CD4-positive, alpha-beta T cell treated with Interleukin-15 for 4 hours (primary cell): ENCODE results near the gene GRIPAP1.

ENCODE experiments used
- DNase-seq: peaks from one replicate; pipeline ENCODE4 v3.0.0-alpha.2; 2020; ENCODE audit warnings: low spot score

The GRIPAP1 gene

GRCh38 chrX:48958635-48959094 lies 43.4 kb downstream of the GRIPAP1 start:
- no peak for DNase-seq

- peak; percentile 95 for DNase-seq
Observed at GRCh38 chrX:48957827-48958634, 44.0 kb downstream of the GRIPAP1 start.

GRCh38 chrX:48957477-48957826 lies 44.6 kb downstream of the GRIPAP1 start, which contains the start of gene OTUD5:
OTUD5 (minus strand) TSS chrX:48957607; CDS start chrX:48957570, 37 bp downstream.
- peak; percentile 80 for DNase-seq

- peak; percentile 31 for DNase-seq
Observed at GRCh38 chrX:48956728-48957414, 45.2 kb downstream of the GRIPAP1 start.

- DNase-seq = no peak
Observed at GRCh38 chrX:48948589-48948988, 53.5 kb downstream of the GRIPAP1 start.

GRCh38 chrX:48945517-48946348 lies 56.3 kb downstream of the GRIPAP1 start:
- peak; percentile 51 for DNase-seq

- DNase-seq = no peak
Observed at GRCh38 chrX:48942895-48943294, 59.2 kb downstream of the GRIPAP1 start.

GRCh38 chrX:48940404-48940955 lies 61.6 kb downstream of the GRIPAP1 start:
- no peak for DNase-seq

GRCh38 chrX:48939524-48940228 lies 62.4 kb downstream of the GRIPAP1 start:
- DNase-seq = peak; percentile 39

GRCh38 chrX:48938721-48939425 lies 63.2 kb downstream of the GRIPAP1 start:
- peak; percentile 78 for DNase-seq

- peak; percentile 90 for DNase-seq
Observed at GRCh38 chrX:48937054-48937907, 64.8 kb downstream of the GRIPAP1 start.

- DNase-seq = no peak
Observed at GRCh38 chrX:48936429-48937053, 65.5 kb downstream of the GRIPAP1 start.

GRCh38 chrX:48935301-48935670 lies 66.8 kb downstream of the GRIPAP1 start:
- DNase-seq = no peak

GRCh38 chrX:48934581-48935300 lies 67.3 kb downstream of the GRIPAP1 start:
- peak; percentile 61 for DNase-seq

GRCh38 chrX:48933757-48934156 lies 68.3 kb downstream of the GRIPAP1 start:
- DNase-seq = no peak

- no peak for DNase-seq
Observed at GRCh38 chrX:48927736-48928382, 74.2 kb downstream of the GRIPAP1 start.

GRCh38 chrX:48927123-48927522 lies 74.9 kb downstream of the GRIPAP1 start:
- no peak for DNase-seq

GRCh38 chrX:48924270-48924669 lies 77.8 kb downstream of the GRIPAP1 start:
- DNase-seq = no peak
